ENCODE results near the gene DDX41.
A peak's percentile ranks its signal among the peaks of the same experiment; 100 is the strongest.
"Not testable (repeated sequence)": the region's sequence is repeated elsewhere in the genome, so short reads cannot be mapped to it uniquely, and the experiment has no call there.

DDX41 gene

DNA sequence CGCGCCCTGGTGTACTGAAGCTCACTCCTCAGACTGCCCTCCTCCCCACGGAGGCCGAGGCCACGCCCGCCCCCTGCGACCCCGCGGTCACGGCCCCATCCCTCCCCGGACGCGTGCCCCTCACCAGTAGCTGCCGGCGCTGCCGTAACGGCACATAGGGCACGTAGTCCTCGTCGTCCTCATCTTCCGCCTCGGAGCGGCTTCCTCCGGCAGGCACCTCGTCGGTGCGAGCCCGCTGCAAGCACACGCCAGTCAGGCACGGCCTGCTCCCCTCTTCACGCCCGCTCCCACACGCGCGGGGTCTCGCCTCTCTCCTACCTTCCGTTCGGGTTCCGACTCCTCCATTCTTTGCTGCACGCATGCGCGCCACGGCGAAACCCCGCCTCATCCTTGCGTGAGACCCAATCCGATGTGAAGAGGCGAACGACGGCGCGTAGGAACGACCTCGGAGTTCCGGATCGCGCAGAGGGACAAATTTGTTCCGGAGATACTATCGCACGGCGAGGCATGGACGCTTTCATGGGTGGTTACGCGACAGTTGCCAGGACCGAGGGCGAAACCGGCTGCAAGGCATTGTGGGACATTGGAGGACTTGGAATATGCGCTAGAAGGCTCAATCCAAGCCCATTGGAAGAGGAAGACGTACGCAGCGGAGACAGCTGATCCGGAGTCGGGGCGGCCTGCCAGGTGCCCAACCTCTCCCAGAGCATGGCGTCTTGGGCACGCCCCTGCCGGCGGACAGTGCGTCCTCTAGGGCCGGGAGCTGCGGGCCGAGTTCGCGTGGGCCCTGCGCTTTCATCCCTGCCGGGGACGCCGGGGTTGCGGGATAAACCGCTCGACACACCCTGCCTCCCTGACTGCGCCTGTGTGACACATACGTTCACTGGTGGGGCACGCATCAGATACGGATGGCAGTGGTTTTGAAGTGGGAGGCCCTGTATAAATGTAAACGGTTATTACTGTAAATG is at the start of gene DDX41:
Gene DDX41, minus strand, starts transcription at position 361 of the 968 bp plus-strand sequence. Its CDS starts 16 bp downstream, at position 345.
- DNase-seq (ENCODE audit: low read depth), result peak; percentile 91

DNA sequence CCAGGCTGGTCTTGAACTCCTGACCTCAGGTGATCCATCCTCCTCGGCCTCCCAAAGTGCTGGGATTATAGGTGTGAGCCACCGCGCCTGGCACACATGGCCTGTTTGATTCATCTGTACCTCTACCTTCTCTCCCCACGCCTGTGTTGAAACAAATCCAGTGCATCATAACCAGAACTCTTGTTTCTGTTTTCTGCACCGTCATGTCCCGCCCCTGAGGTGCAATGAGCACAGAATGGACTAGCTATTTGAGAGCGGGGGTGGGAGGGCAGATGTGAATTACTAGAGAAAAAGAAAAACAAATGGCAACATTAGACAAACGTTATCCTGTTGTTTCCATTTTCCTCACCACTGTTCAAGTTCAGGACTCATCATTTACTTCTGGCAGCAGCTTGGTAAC is 48.3 kb upstream of the DDX41 start:
- no peak for DNase-seq (ENCODE audit: low read depth)

- not testable (repeated sequence) for DNase-seq (ENCODE audit: low read depth)
These were observed 42.7 kb upstream of the DDX41 start for GRCh38 chr5:177559446-177559941.

GRCh38 chr5:177557796-177558195 is 41.0 kb upstream of the DDX41 start:
- DNase-seq (ENCODE audit: low read depth), result no peak

- DNase-seq (ENCODE audit: low read depth), result no peak
These were observed 40.4 kb upstream of the DDX41 start for GRCh38 chr5:177557041-177557647.

- no peak for DNase-seq (ENCODE audit: low read depth)
These were observed 38.9 kb upstream of the DDX41 start for GRCh38 chr5:177555665-177556064.

- no peak for DNase-seq (ENCODE audit: low read depth)
These were observed 38.5 kb upstream of the DDX41 start for GRCh38 chr5:177555228-177555627.

DNA sequence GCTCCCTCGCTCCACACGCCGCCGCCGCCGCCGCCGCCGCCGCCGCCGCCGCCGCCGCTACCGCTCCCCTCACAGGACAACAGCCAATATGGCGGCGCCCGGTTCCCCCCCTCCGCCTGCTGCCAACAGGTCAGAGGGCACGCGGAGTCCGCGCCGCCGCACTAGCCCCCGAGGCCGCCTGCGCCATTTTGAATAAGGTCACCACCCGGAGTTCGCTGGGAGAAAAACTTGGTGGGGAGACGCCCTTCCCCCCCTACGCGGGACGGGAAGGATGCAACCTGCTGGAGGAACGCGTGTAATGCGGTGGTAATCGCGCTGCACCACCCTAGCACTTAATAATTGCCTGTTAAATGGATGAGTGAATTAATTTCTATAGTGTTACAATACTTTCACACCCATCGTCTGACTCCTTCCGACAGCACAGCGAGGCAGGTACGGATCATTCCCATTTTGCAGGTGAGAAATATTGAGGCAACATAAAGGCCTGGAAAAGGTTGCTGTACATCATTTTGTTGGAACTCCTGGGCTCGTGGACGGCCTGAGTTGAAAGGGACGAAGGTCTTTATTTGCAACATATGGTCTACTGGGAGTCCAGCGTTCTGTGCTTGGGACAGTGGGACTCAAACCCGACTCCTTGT is 37.8 kb upstream of the DDX41 start, which contains the start of gene FAM193B:
Gene FAM193B, minus strand, starts transcription at position 90 of the 638 bp plus-strand sequence. CDS start 105 bp downstream, outside the sequence.
- DNase-seq (ENCODE audit: low read depth), result peak; percentile 91

DNA sequence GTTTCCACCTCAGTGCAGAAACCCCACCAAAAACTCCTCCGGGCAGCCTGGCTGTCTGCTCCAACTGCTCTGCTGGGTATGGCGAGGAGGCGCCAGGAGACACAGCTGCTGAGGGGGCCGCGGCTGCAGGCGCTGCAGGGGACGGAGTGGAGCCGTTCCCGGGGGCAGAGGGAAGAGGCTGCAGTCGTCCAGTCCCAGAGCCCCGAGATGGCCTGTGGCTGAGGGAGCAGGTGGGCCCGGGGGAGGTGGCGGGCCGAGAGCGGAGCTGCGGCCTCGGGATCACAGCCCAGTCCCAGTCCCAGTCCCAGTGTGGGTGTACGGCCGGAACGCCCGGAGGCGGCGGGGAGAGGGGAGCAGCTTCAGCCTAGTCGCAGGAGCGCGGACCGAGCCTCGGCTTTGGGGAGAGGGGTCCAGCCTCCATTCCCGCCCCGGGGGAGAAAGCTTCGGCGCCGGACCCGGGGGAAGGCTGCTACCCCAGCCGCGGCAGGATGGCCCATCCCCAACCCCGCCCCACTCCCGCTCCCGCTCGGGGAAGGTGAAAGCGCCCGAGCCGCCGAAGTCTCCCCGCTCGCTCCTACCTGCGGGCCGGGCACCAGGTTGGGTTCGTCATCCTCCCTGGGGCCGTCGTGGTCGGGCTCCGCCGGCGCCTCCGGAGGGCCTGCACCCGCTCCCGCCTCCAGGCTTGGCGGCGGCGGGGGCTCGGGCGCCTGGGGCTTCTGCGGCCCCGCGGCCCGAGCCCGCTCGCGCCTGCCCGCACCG is 37.1 kb upstream of the DDX41 start:
- peak; percentile 22 for DNase-seq (ENCODE audit: low read depth)

- DNase-seq (ENCODE audit: low read depth), result no peak
These were observed 36.2 kb upstream of the DDX41 start for GRCh38 chr5:177552839-177553455.

- no peak for DNase-seq (ENCODE audit: low read depth)
These were observed 33.4 kb upstream of the DDX41 start for GRCh38 chr5:177550122-177550521.

- DNase-seq (ENCODE audit: low read depth), result no peak
These were observed 31.7 kb upstream of the DDX41 start for GRCh38 chr5:177548495-177548894.

DNA sequence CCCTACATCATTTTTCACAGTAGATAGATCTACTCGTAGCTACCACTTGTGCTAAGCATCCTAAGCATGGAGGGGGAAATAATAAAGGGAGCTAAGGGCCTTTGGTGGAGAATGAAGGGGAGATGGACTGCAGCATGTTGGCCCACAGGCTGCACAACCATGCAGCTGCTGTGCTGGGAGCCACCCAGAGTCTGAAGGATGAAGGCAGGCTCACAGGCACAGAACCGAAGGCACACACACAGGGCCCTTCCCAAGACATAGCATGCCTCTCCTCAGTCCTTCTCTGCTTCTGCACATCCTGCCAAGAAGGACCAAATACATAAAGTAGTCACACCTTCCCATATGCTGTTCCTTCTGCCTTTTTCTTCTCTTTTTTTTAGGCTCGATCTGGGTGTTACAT is 31.0 kb upstream of the DDX41 start:
- no peak for DNase-seq (ENCODE audit: low read depth)

DNA sequence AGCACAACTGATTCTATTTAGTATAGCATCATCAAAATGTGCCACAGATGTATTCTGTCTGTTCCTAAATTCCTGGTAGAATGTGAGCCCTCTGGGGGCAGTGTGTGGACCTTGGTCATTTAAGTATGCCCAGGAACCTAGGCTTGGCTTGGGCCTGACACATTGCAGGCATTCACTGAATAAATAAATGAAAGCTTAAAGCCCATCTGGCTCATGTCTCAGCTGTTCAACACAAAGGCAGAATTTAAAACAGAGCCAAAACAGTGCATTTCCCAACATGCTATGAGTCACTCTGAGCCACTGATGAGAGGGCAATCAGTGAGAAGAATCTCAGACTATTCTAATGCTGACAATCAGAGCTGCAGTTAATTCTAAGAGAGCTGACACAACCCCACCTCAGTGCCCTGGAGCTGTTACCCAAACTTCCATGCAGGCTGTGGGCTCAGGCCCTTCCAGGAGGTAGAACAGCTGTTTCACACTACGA is 29.5 kb upstream of the DDX41 start:
- no peak for DNase-seq (ENCODE audit: low read depth)

DNA sequence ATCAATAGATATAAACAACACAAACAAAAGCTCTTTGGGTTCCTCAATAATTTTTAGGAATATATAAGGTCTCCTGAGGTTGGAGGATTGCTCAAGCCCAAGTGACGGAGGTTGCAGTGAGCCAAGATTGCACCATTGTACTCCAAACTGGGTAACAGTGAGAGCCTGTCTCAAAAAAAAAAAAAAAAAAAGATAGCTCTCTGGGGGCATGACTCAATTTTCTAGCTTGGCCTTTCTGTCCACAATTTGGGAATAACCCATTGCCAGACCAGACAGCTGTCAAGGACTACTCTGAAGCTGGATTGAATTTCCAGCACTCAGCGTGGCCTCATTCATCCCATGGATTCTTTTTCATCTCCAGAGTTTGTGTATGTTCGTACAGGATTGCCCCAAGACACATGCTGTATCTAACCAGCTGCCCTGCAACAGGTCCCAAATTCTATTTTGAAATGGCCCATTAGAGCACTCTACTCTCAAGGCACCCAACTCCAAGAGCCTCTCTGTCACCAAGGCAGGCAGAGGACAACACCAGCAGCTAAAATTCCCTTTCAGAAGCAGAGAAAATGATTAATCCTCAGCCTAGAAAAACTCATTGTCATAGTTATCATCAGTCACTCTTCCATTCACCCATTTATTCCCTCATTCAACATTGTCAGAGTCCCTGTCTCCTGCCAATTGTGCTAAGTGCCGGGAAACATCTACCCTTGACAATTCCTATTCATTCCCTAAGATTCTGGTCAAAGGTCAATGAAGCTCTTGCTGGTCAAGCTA is 28.9 kb upstream of the DDX41 start:
- DNase-seq (ENCODE audit: low read depth), result no peak

DNA sequence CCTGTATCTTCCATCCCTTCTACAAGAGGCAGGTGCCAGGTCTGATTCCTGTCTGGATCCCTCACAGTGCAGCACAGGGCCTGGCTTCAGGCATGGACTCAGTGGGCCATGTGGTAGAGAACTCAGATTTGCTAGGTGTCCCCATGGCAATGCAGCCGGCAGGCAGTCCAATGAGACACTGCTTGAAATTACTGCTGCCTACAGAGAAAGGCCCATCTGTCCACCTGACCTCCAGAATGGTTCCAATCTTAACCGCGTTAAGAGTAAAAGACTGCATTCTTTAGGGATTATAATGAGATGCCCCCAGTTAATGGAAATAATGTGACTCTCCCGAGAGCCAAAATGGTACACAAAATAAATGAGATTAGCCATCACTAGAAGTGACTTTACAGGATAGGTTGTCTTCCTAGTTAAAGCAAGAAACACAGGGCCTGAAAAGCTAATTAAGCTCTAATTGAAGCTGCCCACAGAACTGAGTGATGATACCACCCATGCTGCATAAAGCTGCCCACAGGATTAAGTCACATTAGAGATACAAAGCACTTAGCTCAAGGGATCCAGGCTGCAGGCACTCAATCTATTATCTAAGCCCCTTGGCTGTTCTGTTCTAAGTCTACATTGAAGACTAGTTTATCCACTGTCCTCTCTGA is 26.2 kb upstream of the DDX41 start:
- DNase-seq (ENCODE audit: low read depth), result no peak

- no peak for DNase-seq (ENCODE audit: low read depth)
These were observed 23.7 kb upstream of the DDX41 start for GRCh38 chr5:177540438-177540837.

DNA sequence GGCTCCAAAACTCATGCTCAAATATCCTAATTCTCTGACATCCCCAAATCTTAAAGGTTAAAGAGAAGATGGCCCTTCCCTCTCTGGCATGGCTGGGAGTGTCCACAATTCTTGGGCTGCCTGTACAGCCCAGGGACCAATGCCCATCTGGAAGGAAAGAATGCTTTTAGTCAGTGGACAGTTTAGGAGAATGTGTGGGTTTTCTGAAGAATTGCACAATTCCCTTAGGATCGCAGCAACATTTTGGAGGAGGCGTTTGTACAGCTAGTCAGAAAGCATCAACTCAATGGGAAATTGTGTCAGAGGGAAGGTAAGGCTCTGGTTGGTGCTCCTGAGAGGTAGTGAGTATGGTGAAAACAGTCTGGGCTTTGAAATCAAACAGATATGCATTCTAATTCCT is 22.6 kb upstream of the DDX41 start:
- no peak for DNase-seq (ENCODE audit: low read depth)

DNA sequence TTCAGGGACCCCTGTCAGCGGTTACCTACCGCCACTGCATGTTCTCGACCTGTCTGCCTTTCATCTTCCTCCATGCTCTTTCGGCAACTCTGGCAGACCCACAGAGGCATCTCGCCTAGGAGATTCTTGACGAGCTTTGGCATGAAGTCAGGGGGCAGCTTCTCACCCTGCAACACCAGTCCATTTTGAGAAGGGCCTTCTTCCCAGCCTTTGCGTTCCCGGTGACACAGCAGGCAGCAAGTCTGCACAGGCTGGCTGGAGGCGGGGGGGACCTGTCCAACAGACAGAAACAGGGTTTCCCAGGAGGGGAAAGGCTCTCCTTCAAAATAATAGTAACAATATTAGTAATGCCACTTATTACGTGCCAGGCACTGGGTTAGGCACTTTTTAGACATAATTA is 22.1 kb upstream of the DDX41 start:
- DNase-seq (ENCODE audit: low read depth), result no peak

Measured in stimulated activated CD4-positive, alpha-beta T cell treated with anti-CD3 and anti-CD28 coated beads, Interleukin-2, amount 100 ng/mL, for 4 hours (primary cell).